Immature natural killer cell (primary cell): Measurements from ENCODE around the gene CLEC16A. TPM values are rescaled to one million over a fixed set of nuclear protein-coding genes. Genes with fewer than 3 reads are reported as not detected.

Experiments used
- DNase-seq, 3 donors: peaks; one replicate each; pipeline ENCODE4 v3.0.0; 2022; ENCODE audit warnings: mixed read lengths in 1 of 3
- H3K27ac Mint-ChIP-seq, 6 donors: one replicate each; pipeline ENCODE4 v1.8.0; 2020; ENCODE audit warnings: mixed read lengths in 6 of 6, mild to moderate bottlenecking in 5 of 6, inconsistent platforms in 4 of 6, moderate library complexity in 3 of 6
- H3K27me3 Mint-ChIP-seq, 3 donors: one replicate each; pipeline ENCODE4 v1.8.0; 2020 to 2021; ENCODE audit warnings: low read depth in 3 of 3, mild to moderate bottlenecking in 3 of 3, mixed read lengths in 3 of 3, moderate library complexity in 3 of 3, inconsistent platforms in 1 of 3
- H3K36me3 Mint-ChIP-seq, 3 donors: one replicate each; pipeline ENCODE4 v1.8.0; 2020; ENCODE audit warnings: mixed read lengths in 3 of 3, inconsistent platforms in 2 of 3, mild to moderate bottlenecking in 2 of 3
- H3K4me1 Mint-ChIP-seq, 2 donors: one replicate each; pipeline ENCODE4 v1.8.0; 2020; ENCODE audit warnings: inconsistent platforms in 2 of 2, mild to moderate bottlenecking in 2 of 2, mixed read lengths in 2 of 2, moderate library complexity in 1 of 2
- H3K4me3 Mint-ChIP-seq, 5 donors: one replicate each; pipeline ENCODE4 v1.8.0; 2020; ENCODE audit warnings: mild to moderate bottlenecking in 5 of 5, mixed read lengths in 5 of 5, inconsistent platforms in 3 of 5, moderate library complexity in 3 of 5
- H3K9me3 Mint-ChIP-seq, 6 donors: one replicate each; pipeline ENCODE4 v1.8.0; 2020; ENCODE audit warnings: mild to moderate bottlenecking in 6 of 6, mixed read lengths in 6 of 6, inconsistent platforms in 4 of 6, moderate library complexity in 3 of 6
- polyA plus RNA-seq, 3 donors: library from polyadenylated mRNA; unstranded; fragments of 300-500 nt; fragmentation: Illumina TruSeq; gene quantifications; one replicate each; pipeline ENCODE4 v1.2.3, GENCODE V29; 2021

CLEC16A gene
- polyA plus RNA-seq, 3 donors from 2014 or later = 5.6 to 19.9 (median 5.6) TPM

GRCh38 chr16:11168386-11169051, 224.2 kb downstream of the CLEC16A start:
- peaks cover 6 to 22% (median 15%) of the 10 kb centered on the region in 3 donors for H3K36me3 Mint-ChIP-seq
- no peaks in the 10 kb centered on the region for H3K9me3 Mint-ChIP-seq
- no peaks in the 10 kb centered on the region for H3K4me1 Mint-ChIP-seq
- no peak overlapping the region for H3K4me3 Mint-ChIP-seq
- DNase-seq = no peak
- no peak overlapping the region for H3K27ac Mint-ChIP-seq
- peaks cover 0 to 4% (median 0%) of the 10 kb centered on the region in 3 donors for H3K27me3 Mint-ChIP-seq

- H3K4me3 Mint-ChIP-seq = no peak overlapping the region
- peaks cover 0 to 4% (median 0%) of the 10 kb centered on the region in 3 donors for H3K27me3 Mint-ChIP-seq
- DNase-seq = no peak
- no peak overlapping the region for H3K27ac Mint-ChIP-seq
- peaks cover 6 to 32% (median 17%) of the 10 kb centered on the region in 3 donors for H3K36me3 Mint-ChIP-seq
- H3K4me1 Mint-ChIP-seq = no peaks in the 10 kb centered on the region
- H3K9me3 Mint-ChIP-seq = no peaks in the 10 kb centered on the region
Observed at GRCh38 chr16:11169641-11170040, 225.3 kb downstream of the CLEC16A start.

- peaks cover 0 to 1% of the 10 kb centered on the region in 2 donors for H3K4me1 Mint-ChIP-seq
- H3K9me3 Mint-ChIP-seq = no peaks in the 10 kb centered on the region
- no peak for DNase-seq
- H3K36me3 Mint-ChIP-seq = peaks cover 6 to 36% (median 23%) of the 10 kb centered on the region in 3 donors
- H3K27ac Mint-ChIP-seq = no peak overlapping the region
- H3K27me3 Mint-ChIP-seq = peaks cover 0 to 5% (median 0%) of the 10 kb centered on the region in 3 donors
- H3K4me3 Mint-ChIP-seq = no peak overlapping the region
Observed at GRCh38 chr16:11170201-11170600, 225.8 kb downstream of the CLEC16A start.

- no peak overlapping the region for H3K27ac Mint-ChIP-seq
- H3K4me3 Mint-ChIP-seq = no peak overlapping the region
- no peaks in the 10 kb centered on the region for H3K9me3 Mint-ChIP-seq
- no peak for DNase-seq
- H3K36me3 Mint-ChIP-seq = peaks cover 6 to 36% (median 24%) of the 10 kb centered on the region in 3 donors
- H3K27me3 Mint-ChIP-seq = peaks cover 0 to 5% (median 0%) of the 10 kb centered on the region in 3 donors
- peaks cover 2 to 3% of the 10 kb centered on the region in 2 donors for H3K4me1 Mint-ChIP-seq
Observed at GRCh38 chr16:11170696-11171447, 226.5 kb downstream of the CLEC16A start.

- peaks cover 5 to 8% of the 10 kb centered on the region in 2 donors for H3K4me1 Mint-ChIP-seq
- H3K36me3 Mint-ChIP-seq = peaks cover 6 to 36% (median 24%) of the 10 kb centered on the region in 3 donors
- H3K27me3 Mint-ChIP-seq = peaks cover 0 to 5% (median 0%) of the 10 kb centered on the region in 3 donors
- no peak overlapping the region for H3K4me3 Mint-ChIP-seq
- H3K27ac Mint-ChIP-seq = no peak overlapping the region
- no peaks in the 10 kb centered on the region for H3K9me3 Mint-ChIP-seq
- DNase-seq = no peak
Observed at GRCh38 chr16:11171448-11171709, 227.0 kb downstream of the CLEC16A start.

GRCh38 chr16:11171757-11172299, 227.5 kb downstream of the CLEC16A start:
- Mint-ChIP-seq H3K9me3 (no peaks in the 10 kb centered on the region), H3K27me3 (peaks cover 0 to 3% (median 0%) of the 10 kb centered on the region in 3 donors), H3K4me3 (no peak overlapping the region), H3K36me3 (peaks cover 6 to 36% (median 24%) of the 10 kb centered on the region in 3 donors), H3K4me1 (peaks cover 10 to 11% of the 10 kb centered on the region in 2 donors), H3K27ac (peak overlapping the region in 2 of 6 donors; percentile 36 to 62)
- DNase-seq = no peak

GRCh38 chr16:11173426-11173825, 229.1 kb downstream of the CLEC16A start:
- no peak overlapping the region for H3K4me3 Mint-ChIP-seq
- peaks cover 0 to 23% (median 20%) of the 10 kb centered on the region in 3 donors for H3K36me3 Mint-ChIP-seq
- peaks cover 0 to 3% (median 0%) of the 10 kb centered on the region in 3 donors for H3K27me3 Mint-ChIP-seq
- peaks cover 11 to 12% of the 10 kb centered on the region in 2 donors for H3K4me1 Mint-ChIP-seq
- no peak overlapping the region for H3K27ac Mint-ChIP-seq
- DNase-seq = no peak
- H3K9me3 Mint-ChIP-seq = no peaks in the 10 kb centered on the region

- H3K27ac Mint-ChIP-seq = no peak overlapping the region
- H3K4me1 Mint-ChIP-seq = peaks cover 11 to 12% of the 10 kb centered on the region in 2 donors
- no peaks in the 10 kb centered on the region for H3K9me3 Mint-ChIP-seq
- H3K36me3 Mint-ChIP-seq = peaks cover 5 to 29% (median 16%) of the 10 kb centered on the region in 3 donors
- DNase-seq = no peak
- peaks cover 0 to 3% (median 0%) of the 10 kb centered on the region in 3 donors for H3K27me3 Mint-ChIP-seq
- H3K4me3 Mint-ChIP-seq = no peak overlapping the region
Observed at GRCh38 chr16:11174141-11174540, 229.8 kb downstream of the CLEC16A start.

GRCh38 chr16:11175106-11175786, 230.9 kb downstream of the CLEC16A start:
- no peak overlapping the region for H3K4me3 Mint-ChIP-seq
- DNase-seq = no peak
- peaks cover 6 to 30% (median 16%) of the 10 kb centered on the region in 3 donors for H3K36me3 Mint-ChIP-seq
- peaks cover 0 to 1% (median 1%) of the 10 kb centered on the region in 3 donors for H3K27me3 Mint-ChIP-seq
- H3K9me3 Mint-ChIP-seq = no peaks in the 10 kb centered on the region
- peaks cover 11 to 12% of the 10 kb centered on the region in 2 donors for H3K4me1 Mint-ChIP-seq
- peak overlapping the region in 1 of 6 donors; percentile 40 for H3K27ac Mint-ChIP-seq

GRCh38 chr16:11175787-11176341, 231.5 kb downstream of the CLEC16A start:
- H3K9me3 Mint-ChIP-seq = no peaks in the 10 kb centered on the region
- H3K27ac Mint-ChIP-seq = peak overlapping the region in 4 of 6 donors; percentile 10 to 74 (median 56)
- H3K36me3 Mint-ChIP-seq = peaks cover 6 to 34% (median 16%) of the 10 kb centered on the region in 3 donors
- peaks cover 0 to 2% (median 1%) of the 10 kb centered on the region in 3 donors for H3K27me3 Mint-ChIP-seq
- DNase-seq = no peak
- H3K4me1 Mint-ChIP-seq = peaks cover 12% of the 10 kb centered on the region in 2 donors
- H3K4me3 Mint-ChIP-seq = no peak overlapping the region

GRCh38 chr16:11177578-11178160, 233.3 kb downstream of the CLEC16A start:
- Mint-ChIP-seq H3K36me3 (peaks cover 6 to 31% (median 10%) of the 10 kb centered on the region in 3 donors), H3K9me3 (no peaks in the 10 kb centered on the region), H3K4me3 (no peak overlapping the region), H3K27ac (no peak overlapping the region), H3K27me3 (peaks cover 0 to 2% (median 1%) of the 10 kb centered on the region in 3 donors), H3K4me1 (peaks cover 12% of the 10 kb centered on the region in 2 donors)
- DNase-seq = no peak

GRCh38 chr16:11178424-11178823, 234.1 kb downstream of the CLEC16A start:
- DNase-seq = no peak
- Mint-ChIP-seq H3K9me3 (no peaks in the 10 kb centered on the region), H3K36me3 (peaks cover 6 to 31% (median 10%) of the 10 kb centered on the region in 3 donors), H3K27me3 (peaks cover 0 to 2% (median 1%) of the 10 kb centered on the region in 3 donors), H3K27ac (no peak overlapping the region), H3K4me1 (peaks cover 12% of the 10 kb centered on the region in 2 donors), H3K4me3 (no peak overlapping the region)

GRCh38 chr16:11179574-11179973, 235.2 kb downstream of the CLEC16A start:
- Mint-ChIP-seq H3K4me1 (peaks cover 12% of the 10 kb centered on the region in 2 donors), H3K27ac (peak overlapping the region in 1 of 6 donors; percentile 4), H3K36me3 (peaks cover 6 to 21% (median 8%) of the 10 kb centered on the region in 3 donors), H3K4me3 (no peak overlapping the region), H3K27me3 (peaks cover 0 to 2% (median 1%) of the 10 kb centered on the region in 3 donors), H3K9me3 (no peaks in the 10 kb centered on the region)
- no peak for DNase-seq
